Measurements from ENCODE around the gene TMEM239.

DNA sequence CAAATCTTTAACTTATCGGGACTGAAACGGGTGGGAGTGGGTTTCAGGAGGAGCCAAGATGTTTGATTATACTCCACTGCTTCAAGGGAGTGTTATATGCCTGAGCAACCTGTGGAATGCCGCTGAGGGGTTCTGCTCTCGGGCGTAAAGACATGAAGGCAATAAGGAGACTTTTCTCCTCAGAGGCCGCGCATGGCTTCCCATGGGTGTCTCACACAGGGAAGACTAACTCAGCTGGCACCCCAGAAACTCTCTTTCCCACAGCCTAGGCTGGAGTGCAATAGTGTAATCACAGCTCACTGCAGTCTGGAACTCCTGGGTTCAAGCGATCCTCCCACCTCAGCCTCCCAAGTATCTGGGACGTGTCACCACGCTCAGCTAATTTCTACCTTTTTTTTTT, 6.5 kb upstream of the TMEM239 start:
- TF ChIP-seq, protein P1, sequence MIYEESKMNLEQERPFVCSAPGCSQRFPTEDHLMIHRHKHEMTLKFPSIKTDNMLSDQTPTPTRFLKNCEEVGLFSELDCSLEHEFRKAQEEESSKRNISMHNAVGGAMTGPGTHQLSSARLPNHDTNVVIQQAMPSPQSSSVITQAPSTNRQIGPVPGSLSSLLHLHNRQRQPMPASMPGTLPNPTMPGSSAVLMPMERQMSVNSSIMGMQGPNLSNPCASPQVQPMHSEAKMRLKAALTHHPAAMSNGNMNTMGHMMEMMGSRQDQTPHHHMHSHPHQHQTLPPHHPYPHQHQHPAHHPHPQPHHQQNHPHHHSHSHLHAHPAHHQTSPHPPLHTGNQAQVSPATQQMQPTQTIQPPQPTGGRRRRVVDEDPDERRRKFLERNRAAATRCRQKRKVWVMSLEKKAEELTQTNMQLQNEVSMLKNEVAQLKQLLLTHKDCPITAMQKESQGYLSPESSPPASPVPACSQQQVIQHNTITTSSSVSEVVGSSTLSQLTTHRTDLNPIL (CRISPR knock-in tag; IDR thresholded peaks at IDR 0.05; ENCODE audit: low read depth): no peak
- TF ChIP-seq BACH2 (CRISPR knock-in tag; IDR thresholded peaks at IDR 0.05; ENCODE audit: borderline replicate concordance) (no peak), GLIS3 (CRISPR knock-in tag; IDR thresholded peaks at IDR 0.05) (no peak), TCF4 (CRISPR knock-in tag; IDR thresholded peaks at IDR 0.05; ENCODE audit: borderline replicate concordance) (no peak), CSDC2 (CRISPR knock-in tag; IDR thresholded peaks at IDR 0.05) (no peak), SNAI2 (CRISPR knock-in tag; IDR thresholded peaks at IDR 0.05) (no peak), ZFP3 (CRISPR knock-in tag; IDR thresholded peaks at IDR 0.05) (no peak), ZC3H10 (CRISPR knock-in tag; IDR thresholded peaks at IDR 0.05) (no peak), ESRRG (CRISPR knock-in tag; IDR thresholded peaks at IDR 0.05) (no peak), ZFP30 (CRISPR knock-in tag; IDR thresholded peaks at IDR 0.05) (no peak)
- TF ChIP-seq, protein P2, sequence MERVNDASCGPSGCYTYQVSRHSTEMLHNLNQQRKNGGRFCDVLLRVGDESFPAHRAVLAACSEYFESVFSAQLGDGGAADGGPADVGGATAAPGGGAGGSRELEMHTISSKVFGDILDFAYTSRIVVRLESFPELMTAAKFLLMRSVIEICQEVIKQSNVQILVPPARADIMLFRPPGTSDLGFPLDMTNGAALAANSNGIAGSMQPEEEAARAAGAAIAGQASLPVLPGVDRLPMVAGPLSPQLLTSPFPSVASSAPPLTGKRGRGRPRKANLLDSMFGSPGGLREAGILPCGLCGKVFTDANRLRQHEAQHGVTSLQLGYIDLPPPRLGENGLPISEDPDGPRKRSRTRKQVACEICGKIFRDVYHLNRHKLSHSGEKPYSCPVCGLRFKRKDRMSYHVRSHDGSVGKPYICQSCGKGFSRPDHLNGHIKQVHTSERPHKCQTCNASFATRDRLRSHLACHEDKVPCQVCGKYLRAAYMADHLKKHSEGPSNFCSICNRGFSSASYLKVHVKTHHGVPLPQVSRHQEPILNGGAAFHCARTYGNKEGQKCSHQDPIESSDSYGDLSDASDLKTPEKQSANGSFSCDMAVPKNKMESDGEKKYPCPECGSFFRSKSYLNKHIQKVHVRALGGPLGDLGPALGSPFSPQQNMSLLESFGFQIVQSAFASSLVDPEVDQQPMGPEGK (CRISPR knock-in tag; IDR thresholded peaks at IDR 0.05; ENCODE audit: borderline replicate concordance): no peak
- TF ChIP-seq, protein P3, sequence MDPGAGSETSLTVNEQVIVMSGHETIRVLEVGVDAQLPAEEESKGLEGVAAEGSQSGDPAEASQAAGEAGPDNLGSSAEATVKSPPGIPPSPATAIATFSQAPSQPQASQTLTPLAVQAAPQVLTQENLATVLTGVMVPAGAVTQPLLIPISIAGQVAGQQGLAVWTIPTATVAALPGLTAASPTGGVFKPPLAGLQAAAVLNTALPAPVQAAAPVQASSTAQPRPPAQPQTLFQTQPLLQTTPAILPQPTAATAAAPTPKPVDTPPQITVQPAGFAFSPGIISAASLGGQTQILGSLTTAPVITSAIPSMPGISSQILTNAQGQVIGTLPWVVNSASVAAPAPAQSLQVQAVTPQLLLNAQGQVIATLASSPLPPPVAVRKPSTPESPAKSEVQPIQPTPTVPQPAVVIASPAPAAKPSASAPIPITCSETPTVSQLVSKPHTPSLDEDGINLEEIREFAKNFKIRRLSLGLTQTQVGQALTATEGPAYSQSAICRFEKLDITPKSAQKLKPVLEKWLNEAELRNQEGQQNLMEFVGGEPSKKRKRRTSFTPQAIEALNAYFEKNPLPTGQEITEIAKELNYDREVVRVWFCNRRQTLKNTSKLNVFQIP (CRISPR knock-in tag; IDR thresholded peaks at IDR 0.05; ENCODE audit: borderline replicate concordance, low read depth): no peak
